HTERT RPE-1 (cell line): ENCODE measurements around the gene SLC25A48.

Experiments used
- in situ Hi-C: fragments of 300-500 bp; cut with MboI; formaldehyde crosslinking; loops from 4 replicates; pipeline ENCODE4 v1.14.3; 2020; ENCODE audit warnings: low sequenced_read_pairs

Gene SLC25A48

DNA sequence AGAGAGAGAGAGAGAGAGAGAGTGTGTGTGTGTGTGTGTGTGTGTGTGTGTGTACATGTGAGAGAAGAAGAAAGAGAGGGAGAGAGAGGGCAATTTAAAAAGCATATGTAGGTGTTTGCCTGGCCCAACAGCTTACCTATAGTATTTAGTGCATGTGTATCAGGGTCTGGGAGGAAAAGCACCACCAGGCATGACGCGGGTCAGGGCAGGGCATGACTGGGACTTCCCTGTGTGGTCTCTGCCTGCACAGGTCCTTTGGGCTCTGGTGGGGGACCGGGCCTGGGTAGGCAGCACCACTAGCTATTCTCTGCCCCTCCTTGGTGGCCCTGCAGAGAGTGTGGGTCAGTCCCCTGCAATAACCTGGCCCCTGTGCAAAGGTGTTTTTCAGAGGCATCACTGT lies 45.1 kb downstream of the SLC25A48 start:
- in situ Hi-C loops: no loop called here

- in situ Hi-C loops: no loop called here
Measured at GRCh38 chr5:135880278-135880677, 45.8 kb downstream of the SLC25A48 start.

DNA sequence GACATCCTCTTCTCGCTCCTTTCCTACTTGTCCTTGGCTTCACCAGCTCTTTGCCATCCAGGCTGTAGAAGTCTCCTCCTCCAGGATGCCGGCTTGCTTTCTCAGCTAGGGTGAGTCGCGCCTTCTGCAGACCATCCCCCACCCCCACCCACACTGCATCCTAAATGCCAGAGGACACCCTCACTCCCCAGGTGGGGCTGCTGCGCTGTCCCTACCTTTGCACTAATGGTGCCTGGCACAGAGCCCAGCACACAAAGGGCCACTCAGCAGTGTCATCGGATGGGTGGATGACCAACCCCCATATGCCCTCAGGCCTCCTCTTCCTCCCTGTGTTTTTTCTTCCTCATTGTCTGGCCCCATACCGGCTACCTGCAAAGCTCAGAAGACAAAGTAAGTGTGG lies 46.3 kb downstream of the SLC25A48 start:
- in situ Hi-C loops: no loop called here

GRCh38 chr5:135881244-135881643 lies 46.8 kb downstream of the SLC25A48 start:
- in situ Hi-C loops: no loop called here

- in situ Hi-C loops: no loop called here
Measured at GRCh38 chr5:135881819-135882218, 47.4 kb downstream of the SLC25A48 start.

DNA sequence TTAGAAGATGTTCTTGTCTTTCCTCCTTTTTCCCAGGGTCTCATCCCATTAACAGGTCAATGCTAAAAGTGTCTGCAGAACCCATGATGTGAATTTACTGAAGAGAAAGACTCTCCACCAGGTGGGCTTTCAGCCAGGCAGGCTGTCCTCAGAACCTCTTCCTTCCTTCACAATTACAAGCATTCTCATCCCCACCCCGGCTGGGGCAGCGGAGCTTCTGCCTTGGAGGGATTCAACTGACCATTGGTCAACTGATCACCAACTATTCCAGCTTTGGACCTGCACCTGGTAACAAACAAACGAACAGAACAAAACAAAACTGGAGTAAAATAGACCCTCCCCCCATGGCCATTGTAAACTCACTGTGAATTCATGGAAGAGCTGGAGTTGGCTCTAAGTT lies 48.6 kb downstream of the SLC25A48 start:
- in situ Hi-C loops: no loop called here

DNA sequence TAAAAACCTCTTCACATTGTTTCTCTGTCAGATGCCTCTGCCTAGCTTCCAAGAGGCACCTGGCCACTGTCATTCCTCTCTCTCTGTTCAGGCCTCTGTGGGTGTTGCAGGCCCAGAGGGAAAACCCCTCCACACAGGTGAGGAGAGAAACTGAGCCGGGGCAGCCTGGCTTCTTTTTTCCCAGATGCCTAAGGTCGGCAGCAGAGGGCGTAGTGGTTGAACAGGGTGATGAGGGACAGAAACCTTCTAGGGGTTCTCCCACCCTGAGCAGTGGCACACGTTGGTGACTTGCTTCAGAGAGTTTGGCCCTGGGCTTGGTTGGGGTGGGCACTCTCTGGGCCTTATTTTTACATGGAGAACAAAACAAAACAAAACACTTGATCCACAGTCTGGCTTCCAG lies 49.0 kb downstream of the SLC25A48 start:
- in situ Hi-C loops: no loop called here

GRCh38 chr5:135885031-135885430 lies 50.6 kb downstream of the SLC25A48 start:
- in situ Hi-C loops: no loop called here

DNA sequence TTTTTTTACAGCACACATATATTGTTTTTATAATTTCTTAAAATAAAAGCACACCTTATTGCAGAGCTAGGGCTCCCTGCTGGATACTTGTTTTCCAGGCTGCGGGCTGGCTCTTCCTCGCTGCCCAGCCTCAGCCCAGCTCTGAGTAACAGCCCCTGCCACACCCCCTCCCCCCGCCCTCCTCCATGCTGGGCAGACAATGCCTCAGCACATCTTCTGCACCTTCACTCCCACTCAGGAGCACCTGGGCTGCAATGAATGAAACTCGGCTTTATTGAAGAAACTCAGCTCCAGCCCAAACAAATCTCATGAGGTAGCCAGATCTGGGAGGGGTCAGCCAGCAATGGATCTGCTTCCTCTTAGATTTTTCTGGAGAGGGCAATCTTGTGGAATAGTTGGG lies 51.7 kb downstream of the SLC25A48 start:
- in situ Hi-C loops: no loop called here

DNA sequence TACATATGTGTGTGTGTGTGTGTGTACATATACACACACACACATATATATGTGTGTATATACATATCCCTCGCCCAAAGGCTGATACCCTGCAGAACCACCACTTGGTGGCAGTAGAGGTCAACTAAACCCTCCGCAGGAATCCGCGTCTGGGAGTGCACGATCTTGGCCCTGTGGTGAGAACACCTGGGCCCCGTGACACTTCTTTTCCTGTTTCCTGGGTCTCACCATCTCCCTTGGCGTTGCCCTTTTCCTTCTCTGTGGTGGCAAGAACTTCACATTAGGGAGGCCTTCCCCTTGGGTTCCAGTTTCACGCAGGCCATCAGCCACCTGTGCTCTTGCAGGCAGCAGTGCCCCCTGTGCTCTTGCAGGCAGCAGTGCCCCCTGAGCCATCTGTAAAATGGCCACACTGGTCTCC lies 53.0 kb downstream of the SLC25A48 start:
- in situ Hi-C loops: no loop called here

DNA sequence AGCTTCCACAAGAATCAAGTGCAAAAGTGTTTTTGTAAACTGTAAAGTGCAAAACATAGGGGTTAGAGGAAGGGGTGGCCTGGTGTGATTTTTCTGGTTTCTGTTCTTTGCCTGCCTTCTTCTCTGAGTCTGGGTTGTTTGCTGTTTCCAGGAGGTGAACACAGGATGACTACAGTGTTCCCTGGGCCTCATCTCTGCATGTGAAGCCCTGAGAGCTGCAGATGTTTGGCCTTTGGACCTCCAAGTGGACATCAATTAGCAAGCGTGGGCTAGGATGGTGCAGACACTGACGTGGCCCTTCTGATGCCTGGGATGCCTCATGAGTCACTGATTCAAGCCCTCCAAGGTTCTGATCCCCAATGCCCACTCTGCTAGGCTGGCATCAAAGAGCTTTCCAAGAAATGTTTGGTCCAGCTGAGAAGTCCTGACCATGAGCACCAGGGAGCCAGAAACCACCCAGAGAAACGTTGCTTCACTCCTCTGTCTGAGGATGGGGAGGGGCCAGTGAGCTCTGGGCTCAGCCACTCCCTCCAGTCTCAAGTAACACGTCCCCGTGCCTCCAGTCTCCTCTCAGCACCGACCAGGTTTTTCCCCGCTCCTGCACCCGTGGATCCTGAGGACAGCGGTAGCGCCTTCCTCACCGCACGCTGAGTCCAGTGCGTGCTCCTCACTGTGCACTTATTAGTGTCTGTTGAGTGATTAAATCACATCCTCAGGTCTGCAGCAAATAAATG lies 53.6 kb downstream of the SLC25A48 start:
- in situ Hi-C loops: no loop called here

GRCh38 chr5:135890296-135890695 lies 55.8 kb downstream of the SLC25A48 start:
- in situ Hi-C loops: no loop called here

GRCh38 chr5:135890867-135891266 lies 56.4 kb downstream of the SLC25A48 start:
- in situ Hi-C loops: no loop called here

- in situ Hi-C loops: no loop called here
Measured at GRCh38 chr5:135891268-135891667, 56.8 kb downstream of the SLC25A48 start.

DNA sequence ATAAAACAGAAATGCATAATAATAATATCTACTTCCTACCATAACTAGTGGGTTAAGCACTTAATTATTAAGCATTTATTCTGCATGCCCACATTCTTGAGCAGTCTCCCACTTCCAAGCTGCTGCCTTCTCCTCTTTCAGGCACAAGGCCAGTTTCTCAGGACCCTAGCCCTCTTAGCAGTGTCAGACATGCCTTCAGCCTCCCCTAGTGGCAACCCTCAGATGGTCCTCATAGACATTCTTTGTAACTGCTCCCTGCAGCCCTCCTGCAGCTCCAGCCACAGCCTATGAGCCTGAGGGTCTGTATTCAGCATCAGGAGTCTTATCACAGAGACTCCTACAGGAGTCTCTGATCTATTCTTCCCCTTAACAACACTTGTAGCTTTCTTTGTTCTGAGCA lies 57.3 kb downstream of the SLC25A48 start:
- in situ Hi-C loops: no loop called here

- in situ Hi-C loops: no loop called here
Measured at GRCh38 chr5:135894276-135894675, 59.8 kb downstream of the SLC25A48 start.

DNA sequence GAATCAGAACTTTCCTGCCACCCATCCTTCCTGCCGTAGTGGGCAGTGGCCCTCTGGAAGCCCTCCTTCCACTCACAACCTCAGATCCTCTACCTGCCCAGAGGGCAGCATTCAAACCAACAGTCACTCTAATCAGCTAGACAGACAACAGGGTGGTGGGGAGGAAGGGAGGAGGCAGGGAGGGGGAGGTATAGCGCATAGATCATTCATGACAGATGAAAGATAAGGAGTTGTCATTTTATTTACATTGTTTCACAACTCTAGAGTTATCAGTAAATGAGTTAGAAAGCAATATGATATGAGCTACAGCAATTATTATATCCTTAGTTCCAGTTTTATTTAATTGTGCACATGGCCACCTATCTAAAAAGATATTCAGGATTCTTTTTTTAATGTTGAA lies 60.3 kb downstream of the SLC25A48 start:
- in situ Hi-C loops: no loop called here

DNA sequence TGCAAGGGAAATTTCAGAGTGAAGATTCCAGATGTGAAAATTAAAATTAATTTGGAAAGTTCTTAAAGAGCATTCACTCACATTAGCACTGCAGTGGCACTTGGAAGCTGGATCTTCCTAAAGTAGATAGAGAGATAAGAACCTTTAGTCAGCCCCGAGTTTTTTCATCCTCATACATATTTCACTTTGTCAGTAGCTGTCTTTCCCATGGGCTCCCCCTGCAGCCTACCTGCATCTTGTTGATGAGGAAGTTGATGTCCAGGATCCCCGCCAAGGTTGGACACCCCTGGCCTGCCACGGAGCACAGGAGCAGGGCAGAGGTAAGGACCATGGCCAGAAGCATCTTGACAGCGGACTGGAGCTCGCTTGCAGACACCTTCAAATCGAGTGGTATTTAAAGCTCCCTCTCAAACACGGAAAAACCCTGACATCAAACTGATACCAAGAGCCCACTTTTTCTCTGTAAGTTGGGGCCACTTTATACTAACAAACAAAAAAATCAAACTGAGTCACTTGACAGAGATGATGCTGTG lies 61.1 kb downstream of the SLC25A48 start, which contains the start of gene IL9:
Gene IL9 (minus strand): TSS at position 368 of the 533 bp plus-strand sequence. CDS start 25 bp downstream, at position 343.
- in situ Hi-C loops: no loop called here

DNA sequence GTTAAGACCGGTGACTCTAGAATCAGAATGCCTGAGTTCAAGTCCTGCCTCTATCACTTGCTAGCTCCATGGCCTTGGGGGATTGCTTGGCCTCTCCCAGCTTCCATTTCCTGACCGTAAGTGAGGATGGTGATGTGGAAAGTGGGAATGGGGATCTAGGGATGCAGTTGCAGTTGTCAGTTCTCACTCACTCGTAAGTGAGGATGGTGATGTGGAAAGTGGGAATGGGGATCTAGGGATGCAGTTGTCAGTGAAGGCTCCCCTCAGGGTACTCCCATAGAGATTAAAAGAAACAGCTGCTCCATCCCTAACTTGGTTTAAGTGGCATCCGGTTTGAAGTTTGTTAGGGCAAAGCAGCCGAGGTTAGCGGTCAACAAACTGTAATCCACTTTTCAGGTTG lies 64.2 kb downstream of the SLC25A48 start:
- in situ Hi-C loops: no loop called here

DNA sequence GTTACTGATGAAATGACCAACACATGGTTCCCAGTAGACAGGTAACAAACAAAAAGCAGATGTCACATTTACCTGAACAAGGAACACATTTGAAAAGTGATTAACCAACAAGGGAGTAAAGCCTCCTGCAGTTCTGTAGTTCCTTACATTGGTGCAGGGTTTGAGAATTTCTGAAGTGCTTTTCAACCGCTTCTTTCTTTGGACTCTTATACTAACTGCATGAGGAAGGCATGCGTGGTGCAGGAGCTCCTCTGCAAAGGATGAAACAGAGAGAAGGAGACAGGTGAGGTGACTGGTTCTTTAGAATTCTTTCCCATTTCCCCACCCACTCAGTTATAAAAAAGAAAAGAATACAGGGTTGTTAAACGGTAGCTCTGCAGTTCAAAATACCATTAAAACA lies 65.8 kb downstream of the SLC25A48 start:
- in situ Hi-C loops: no loop called here

DNA sequence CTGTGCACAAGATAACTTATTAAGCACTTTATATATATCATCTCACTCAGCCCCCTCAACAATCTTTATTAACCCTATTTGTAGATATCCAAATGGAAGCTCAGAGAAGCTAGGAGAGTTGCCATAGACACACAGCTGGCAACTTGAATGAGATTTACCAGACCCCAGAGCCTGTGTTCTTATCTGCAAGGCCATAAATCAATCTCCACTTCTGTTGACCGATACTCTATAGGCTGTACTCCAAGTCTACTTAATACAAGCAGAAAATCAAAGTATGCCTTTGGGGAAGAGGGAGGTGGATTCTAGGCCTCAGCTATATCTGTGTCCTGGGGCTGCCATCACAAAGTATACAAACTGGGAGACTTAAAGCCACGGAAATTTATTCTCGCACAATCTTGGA lies 67.2 kb downstream of the SLC25A48 start:
- in situ Hi-C loops: no loop called here

DNA sequence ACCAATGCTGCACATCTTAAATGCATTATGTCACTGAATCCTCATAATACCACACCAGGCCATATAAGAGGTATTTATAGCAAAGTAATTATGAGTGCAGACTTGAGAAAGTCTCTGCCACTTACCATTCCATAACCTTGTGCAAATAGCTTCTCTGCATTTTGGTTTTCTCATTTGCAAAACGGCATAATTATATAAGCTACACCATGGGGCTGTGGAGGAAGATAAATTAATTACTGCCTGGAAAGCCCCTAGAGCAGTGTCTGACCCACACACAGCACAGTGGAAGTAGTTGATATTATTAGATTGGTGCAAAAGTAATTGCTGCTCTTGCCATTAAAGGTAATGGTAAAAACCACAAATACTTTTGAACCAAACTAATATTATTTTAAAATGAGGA lies 70.7 kb downstream of the SLC25A48 start:
- in situ Hi-C loops: no loop called here
